ENCODE data around the gene CAVIN3. TPM values are rescaled to one million over a fixed set of nuclear protein-coding genes. Genes with fewer than 3 reads are reported as not detected.
"Not testable (repeated sequence)": the region's sequence is repeated elsewhere in the genome, so short reads cannot be mapped to it uniquely, and the experiment has no call there.

The CAVIN3 gene
- polyA plus RNA-seq, 1 donor (not counting 4 experiments of a cell fraction or from before 2014, with no cell fraction given): 30.1 TPM

- Histone ChIP-seq H3K4me2 (ENCODE audit: control insufficient read depth, extremely low read depth, insufficient read depth, low read depth, low read length) (no peak overlapping the region), H4K20me1 (ENCODE audit: control insufficient read depth, extremely low read depth, insufficient read depth, low read length) (no peaks in the 10 kb centered on the region), H3K9me3 (ENCODE audit: control insufficient read depth, low read depth, low read length) (no peaks in the 10 kb centered on the region), H3K9me1 (ENCODE audit: control insufficient read depth, extremely low read depth, insufficient read depth, low read length) (no peaks in the 10 kb centered on the region), H3K36me3 (ENCODE audit: control insufficient read depth in 2 of 2, extremely low read depth in 1 of 2, insufficient read depth in 2 of 2, low read length in 2 of 2) (no peaks in the 10 kb centered on the region), H3K9ac (ENCODE audit: control insufficient read depth, extremely low read depth, insufficient read depth, low read length) (no peak overlapping the region), H3K79me2 (ENCODE audit: control insufficient read depth, insufficient read depth, low read length) (no peaks in the 10 kb centered on the region), H3K4me3 (ENCODE audit: control insufficient read depth in 2 of 3, extremely low read depth in 1 of 3, insufficient read depth in 2 of 3, low read depth in 1 of 3, low read length in 3 of 3) (no peak overlapping the region), H3K27ac (ENCODE audit: control insufficient read depth, insufficient read depth, low read length) (no peak overlapping the region), H2AFZ (ENCODE audit: control insufficient read depth, low read length) (no peak overlapping the region), H3K4me1 (ENCODE audit: control insufficient read depth, extremely low read depth, insufficient read depth, low read length) (peaks cover 11% of the 10 kb centered on the region), H3K27me3 (ENCODE audit: control insufficient read depth, extremely low read depth, insufficient read depth, low read length) (no peaks in the 10 kb centered on the region)
- no peak for TF ChIP-seq EZH2 (IDR thresholded peaks at IDR 0.05; ENCODE audit: low read length)
- TF ChIP-seq CTCF (optimal IDR thresholded peaks at IDR 0.05 in 1 of 3, IDR thresholded peaks at IDR 0.05 in 1 of 3, conservative IDR thresholded peaks at IDR 0.05 in 1 of 3; ENCODE audit: extremely low read depth in 1 of 3, insufficient read depth in 2 of 3, low read length in 3 of 3): no peak
- dilution Hi-C loops (cut with MboI; ENCODE audit: extremely low pct_ligation_motif_present, low sequenced_read_pairs): no loop called here
- no peak for FAIRE-seq
- DNase-seq (ENCODE audit: low read depth, low spot score): no peak
Observed at GRCh38 chr11:6283453-6284023, 36.8 kb downstream of the CAVIN3 start.

GRCh38 chr11:6280809-6281208, 39.5 kb downstream of the CAVIN3 start:
- H3K36me3 ChIP-seq (ENCODE audit: control insufficient read depth in 2 of 2, extremely low read depth in 1 of 2, insufficient read depth in 2 of 2, low read length in 2 of 2); H3K9me3 ChIP-seq (ENCODE audit: control insufficient read depth, low read depth, low read length); H4K20me1 ChIP-seq (ENCODE audit: control insufficient read depth, extremely low read depth, insufficient read depth, low read length); H3K79me2 ChIP-seq (ENCODE audit: control insufficient read depth, insufficient read depth, low read length); H3K4me2 ChIP-seq (ENCODE audit: control insufficient read depth, extremely low read depth, insufficient read depth, low read depth, low read length); H3K9ac ChIP-seq (ENCODE audit: control insufficient read depth, extremely low read depth, insufficient read depth, low read length); H3K9me1 ChIP-seq (ENCODE audit: control insufficient read depth, extremely low read depth, insufficient read depth, low read length); DNase-seq (ENCODE audit: low read depth, low spot score); H3K27ac ChIP-seq (ENCODE audit: control insufficient read depth, insufficient read depth, low read length); H3K4me1 ChIP-seq (ENCODE audit: control insufficient read depth, extremely low read depth, insufficient read depth, low read length); FAIRE-seq; H2AFZ ChIP-seq (ENCODE audit: control insufficient read depth, low read length); H3K4me3 ChIP-seq (ENCODE audit: control insufficient read depth in 2 of 3, extremely low read depth in 1 of 3, insufficient read depth in 2 of 3, low read depth in 1 of 3, low read length in 3 of 3); dilution Hi-C loops (cut with MboI; ENCODE audit: extremely low pct_ligation_motif_present, low sequenced_read_pairs); H3K27me3 ChIP-seq (ENCODE audit: control insufficient read depth, extremely low read depth, insufficient read depth, low read length): not testable (repeated sequence)

- Histone ChIP-seq H3K4me2 (ENCODE audit: control insufficient read depth, extremely low read depth, insufficient read depth, low read depth, low read length) (no peak overlapping the region), H3K79me2 (ENCODE audit: control insufficient read depth, insufficient read depth, low read length) (no peaks in the 10 kb centered on the region), H3K27me3 (ENCODE audit: control insufficient read depth, extremely low read depth, insufficient read depth, low read length) (no peaks in the 10 kb centered on the region), H4K20me1 (ENCODE audit: control insufficient read depth, extremely low read depth, insufficient read depth, low read length) (no peaks in the 10 kb centered on the region), H3K27ac (ENCODE audit: control insufficient read depth, insufficient read depth, low read length) (no peak overlapping the region), H3K4me3 (ENCODE audit: control insufficient read depth in 2 of 3, extremely low read depth in 1 of 3, insufficient read depth in 2 of 3, low read depth in 1 of 3, low read length in 3 of 3) (no peak overlapping the region), H3K9me1 (ENCODE audit: control insufficient read depth, extremely low read depth, insufficient read depth, low read length) (no peaks in the 10 kb centered on the region), H2AFZ (ENCODE audit: control insufficient read depth, low read length) (no peak overlapping the region), H3K36me3 (ENCODE audit: control insufficient read depth in 2 of 2, extremely low read depth in 1 of 2, insufficient read depth in 2 of 2, low read length in 2 of 2) (no peaks in the 10 kb centered on the region), H3K9me3 (ENCODE audit: control insufficient read depth, low read depth, low read length) (no peaks in the 10 kb centered on the region), H3K9ac (ENCODE audit: control insufficient read depth, extremely low read depth, insufficient read depth, low read length) (no peak overlapping the region), H3K4me1 (ENCODE audit: control insufficient read depth, extremely low read depth, insufficient read depth, low read length) (no peaks in the 10 kb centered on the region)
- TF ChIP-seq EZH2 (IDR thresholded peaks at IDR 0.05; ENCODE audit: low read length) (no peak), CTCF (optimal IDR thresholded peaks at IDR 0.05 in 1 of 3, IDR thresholded peaks at IDR 0.05 in 1 of 3, conservative IDR thresholded peaks at IDR 0.05 in 1 of 3; ENCODE audit: extremely low read depth in 1 of 3, insufficient read depth in 2 of 3, low read length in 3 of 3) (no peak)
- FAIRE-seq (no peak), DNase-seq (ENCODE audit: low read depth, low spot score) (no peak)
- dilution Hi-C loops (cut with MboI; ENCODE audit: extremely low pct_ligation_motif_present, low sequenced_read_pairs): no loop called here
Observed at GRCh38 chr11:6273188-6273587, 47.1 kb downstream of the CAVIN3 start.
